Large intestine (tissue), 3 donors: Measurements from ENCODE around the gene SEPTIN5. TPM values are rescaled to one million over a fixed set of nuclear protein-coding genes. Genes with fewer than 3 reads are reported as not detected.
"Not testable (repeated sequence)": the region's sequence is repeated elsewhere in the genome, so short reads cannot be mapped to it uniquely, and the experiment has no call there.

Source experiments
- DNase-seq, 2 donors: peaks; one replicate each; pipeline versions ENCODE4 v3.0.0 to v3.0.0-alpha.2; 2013
- H3K27ac ChIP-seq: one replicate; pipeline ENCODE4 v1.5.1; 2013; ENCODE audit warnings: low read length
- H3K27me3 ChIP-seq: 2 replicates; pipeline ENCODE4 v1.6.1; 2013; ENCODE audit warnings: low read length; ENCODE audit not compliant: control insufficient read depth, insufficient read depth
- H3K36me3 ChIP-seq: 2 replicates; pipeline ENCODE4 v1.6.1; 2013; ENCODE audit warnings: low read length; ENCODE audit not compliant: control insufficient read depth, insufficient read depth
- H3K4me1 ChIP-seq: one replicate; pipeline ENCODE4 v1.6.1; 2013; ENCODE audit warnings: low read length; ENCODE audit not compliant: control insufficient read depth, insufficient read depth
- H3K4me3 ChIP-seq: one replicate; pipeline ENCODE4 v1.5.1; 2013; ENCODE audit warnings: low read length
- H3K9me3 ChIP-seq: one replicate; pipeline ENCODE4 v1.6.1; 2013; ENCODE audit warnings: mild to moderate bottlenecking, low read depth, low read length, moderate library complexity; ENCODE audit not compliant: control insufficient read depth
- WGBS: methylation state at CpG from one replicate; pipeline ENCODE4 v1.1.5; 2013; ENCODE audit warnings: low lambda C conversion rate; ENCODE audit not compliant: insufficient coverage; 5-methylcytosine and 5-hydroxymethylcytosine counted together
- polyA plus RNA-seq: library from polyadenylated mRNA; unstranded; fragments of 120-200 nt; gene quantifications from one replicate; pipeline ENCODE4 v1.2.1, GENCODE V29; 2013

Gene SEPTIN5
- polyA plus RNA-seq, 1 donor: 24.9 TPM

- H3K27me3 ChIP-seq: no peaks in the 10 kb centered on the region
- no peak overlapping the region for H3K4me3 ChIP-seq
- H3K4me1 ChIP-seq: no peaks in the 10 kb centered on the region
- WGBS: 100% methylated on average over 1 of the region's 9 CpGs
- no peak for DNase-seq
- H3K27ac ChIP-seq: no peak overlapping the region
- no peaks in the 10 kb centered on the region for H3K36me3 ChIP-seq
- H3K9me3 ChIP-seq: peaks cover 2% of the 10 kb centered on the region
These were observed 42.1 kb upstream of the SEPTIN5 start for GRCh38 chr22:19672054-19672776.

- Histone ChIP-seq H3K9me3 (peaks cover 2% of the 10 kb centered on the region), H3K27me3 (no peaks in the 10 kb centered on the region), H3K36me3 (no peaks in the 10 kb centered on the region), H3K4me1 (no peaks in the 10 kb centered on the region), H3K27ac (no peak overlapping the region), H3K4me3 (no peak overlapping the region)
- no CpG with 5 or more reads among the region's 4 CpGs for WGBS
- DNase-seq: no peak
These were observed 40.6 kb upstream of the SEPTIN5 start for GRCh38 chr22:19673660-19674059.

GRCh38 chr22:19674129-19674928 lies 40.0 kb upstream of the SEPTIN5 start:
- no CpG with 5 or more reads among the region's 11 CpGs for WGBS
- Histone ChIP-seq H3K27me3 (no peaks in the 10 kb centered on the region), H3K36me3 (no peaks in the 10 kb centered on the region), H3K27ac (no peak overlapping the region), H3K4me3 (no peak overlapping the region), H3K4me1 (no peaks in the 10 kb centered on the region), H3K9me3 (peaks cover 2% of the 10 kb centered on the region)
- no peak for DNase-seq

- H3K4me1 ChIP-seq: peaks cover 3% of the 10 kb centered on the region
- no peak for DNase-seq
- no peak overlapping the region for H3K4me3 ChIP-seq
- H3K36me3 ChIP-seq: no peaks in the 10 kb centered on the region
- H3K27me3 ChIP-seq: no peaks in the 10 kb centered on the region
- H3K27ac ChIP-seq: no peak overlapping the region
- WGBS: no CpG with 5 or more reads among the region's 10 CpGs
- H3K9me3 ChIP-seq: peaks cover 2% of the 10 kb centered on the region
These were observed 39.4 kb upstream of the SEPTIN5 start for GRCh38 chr22:19674929-19675253.

DNA sequence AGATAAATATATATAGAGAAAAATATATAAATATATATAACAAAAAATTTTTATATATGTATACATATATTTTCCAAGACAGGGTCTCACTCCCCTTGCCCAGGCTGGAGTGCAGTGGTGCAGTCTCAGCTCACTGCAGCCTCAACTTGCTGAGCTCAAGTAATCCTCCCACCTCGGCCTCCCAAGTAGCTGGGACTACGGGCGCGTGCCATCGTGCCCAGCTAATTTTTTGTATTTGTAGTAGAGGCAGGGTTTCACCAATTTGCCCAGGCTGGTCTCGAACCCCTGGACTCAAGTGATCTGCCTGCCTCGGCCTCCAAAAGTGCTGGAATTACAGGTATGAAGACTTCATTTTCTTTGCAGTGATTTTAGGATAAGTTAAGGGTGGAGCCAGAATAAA lies 38.9 kb upstream of the SEPTIN5 start:
- Histone ChIP-seq H3K27me3 (no peaks in the 10 kb centered on the region), H3K27ac (no peak overlapping the region), H3K4me1 (peaks cover 3% of the 10 kb centered on the region), H3K36me3 (no peaks in the 10 kb centered on the region), H3K4me3 (no peak overlapping the region), H3K9me3 (peaks cover 2% of the 10 kb centered on the region)
- 100% methylated on average over 1 of the region's 7 CpGs for WGBS
- no peak for DNase-seq

DNA sequence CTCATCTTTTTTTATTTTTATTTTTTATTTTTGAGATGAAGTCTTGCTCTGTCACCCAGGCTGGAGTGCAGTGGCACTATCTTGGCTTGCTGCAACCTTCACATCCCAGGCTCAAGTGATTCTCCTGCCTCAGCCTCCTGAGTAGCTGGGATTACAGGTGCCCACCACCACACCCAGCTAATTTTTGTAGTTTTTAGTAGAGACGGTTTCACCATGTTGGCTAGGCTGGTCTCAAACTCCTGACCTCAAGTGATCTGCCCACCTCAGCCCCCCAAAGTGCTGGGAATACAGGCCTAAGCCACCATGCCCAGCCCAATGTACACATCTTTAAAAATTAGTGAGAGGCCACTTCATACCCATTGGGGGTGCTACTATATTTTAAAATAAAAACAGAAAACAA lies 37.9 kb upstream of the SEPTIN5 start:
- WGBS: no CpG with 5 or more reads among the region's 1 CpG
- not testable (repeated sequence) for H3K36me3 ChIP-seq, DNase-seq, H3K4me1 ChIP-seq, H3K27me3 ChIP-seq, H3K9me3 ChIP-seq, H3K4me3 ChIP-seq, H3K27ac ChIP-seq

DNA sequence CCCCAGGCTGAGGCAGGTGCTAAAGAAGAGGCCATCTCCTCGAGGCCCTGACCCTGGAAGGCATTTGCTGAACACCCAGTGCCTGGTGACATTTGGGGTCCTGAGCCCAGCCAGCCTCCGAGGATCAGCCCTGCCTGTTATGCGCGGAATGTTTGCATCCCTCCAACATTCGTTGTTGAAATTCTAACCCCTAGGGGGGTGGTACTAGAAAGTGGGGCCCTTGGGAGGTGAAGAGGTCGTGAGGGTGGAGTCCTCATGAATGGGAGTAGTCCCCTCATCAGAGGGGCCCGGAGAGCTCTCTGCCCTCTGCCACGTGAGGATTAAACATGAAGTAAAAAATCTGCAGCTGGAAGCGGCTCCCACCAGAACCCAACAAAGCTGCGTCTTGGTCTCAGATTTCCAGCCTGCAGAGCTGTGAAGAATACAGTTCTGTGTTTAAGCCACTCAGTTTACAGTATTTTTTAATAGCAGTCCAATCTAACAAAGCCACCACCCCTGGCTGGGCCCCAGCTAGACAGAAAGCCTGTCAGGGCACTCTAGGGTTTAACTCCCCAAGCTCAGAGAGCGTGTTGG lies 35.3 kb upstream of the SEPTIN5 start:
- Histone ChIP-seq H3K36me3 (no peaks in the 10 kb centered on the region), H3K9me3 (no peaks in the 10 kb centered on the region), H3K4me1 (peaks cover 3% of the 10 kb centered on the region), H3K27me3 (peaks cover 3% of the 10 kb centered on the region), H3K27ac (no peak overlapping the region), H3K4me3 (no peak overlapping the region)
- WGBS: no CpG with 5 or more reads among the region's 11 CpGs
- DNase-seq: no peak

- Histone ChIP-seq H3K27me3 (peaks cover 3% of the 10 kb centered on the region), H3K36me3 (no peaks in the 10 kb centered on the region), H3K27ac (no peak overlapping the region), H3K4me3 (no peak overlapping the region), H3K4me1 (peaks cover 3% of the 10 kb centered on the region), H3K9me3 (no peaks in the 10 kb centered on the region)
- WGBS: no CpG with 5 or more reads among the region's 14 CpGs
- DNase-seq: no peak
These were observed 34.7 kb upstream of the SEPTIN5 start for GRCh38 chr22:19679522-19680101.

GRCh38 chr22:19680287-19680881 lies 33.9 kb upstream of the SEPTIN5 start:
- Histone ChIP-seq H3K4me1 (peaks cover 3% of the 10 kb centered on the region), H3K4me3 (no peak overlapping the region), H3K27me3 (peaks cover 3% of the 10 kb centered on the region), H3K36me3 (no peaks in the 10 kb centered on the region), H3K9me3 (no peaks in the 10 kb centered on the region), H3K27ac (no peak overlapping the region)
- no CpG with 5 or more reads among the region's 16 CpGs for WGBS
- no peak for DNase-seq
